PC-9 (cell line): ENCODE data around the gene CELSR3. TPM values are rescaled to one million over a fixed set of nuclear protein-coding genes. Genes with fewer than 3 reads are reported as not detected.

Experiments used
- BruUV-seq: library from RNA; stranded (reverse); fragments of 400-500 nt; replicated peaks from 2 replicates; lab custom pipeline; 2021; lab: Mats Ljungman, UMichigan
- CTCF ChIA-PET: fragments of 300-600 bp; sonication (Branson Sonifier 250); formaldehyde crosslinking; loops from one replicate; lab custom pipeline; 2022; ENCODE audit warnings: antibody characterized with exemption; lab: Charles Lee
- POLR2A ChIA-PET: fragments of 300-600 bp; sonication (Branson Sonifier 250); formaldehyde crosslinking; loops from one replicate; lab custom pipeline; 2022; ENCODE audit warnings: antibody characterized with exemption; ENCODE audit not compliant: unreplicated experiment; lab: Charles Lee
- DNase-seq, 2 experiments: peaks; one replicate each; pipeline versions ENCODE4 v3.0.0 to v3.0.0-alpha.2; 2015 to 2022; ENCODE audit warnings: mixed read lengths in 1 of 2
- H2AFZ ChIP-seq: fragments of 200-600 bp; sonication (generic); 2 replicates; pipeline ENCODE4 v1.8.1; 2017; ENCODE audit warnings: antibody characterized with exemption
- H3F3A ChIP-seq: fragments of 200-600 bp; sonication (generic); 2 replicates; pipeline ENCODE4 v1.8.1; 2017; ENCODE audit warnings: antibody characterized with exemption, mild to moderate bottlenecking, low read depth; ENCODE audit not compliant: insufficient read depth
- H3K27ac ChIP-seq: fragments of 200-600 bp; sonication (generic); 2 replicates; pipeline ENCODE4 v1.6.1; 2016; ENCODE audit warnings: mixed run types
- H3K27me3 ChIP-seq: fragments of 200-600 bp; sonication (generic); 2 replicates; pipeline ENCODE4 v1.6.1; 2016; ENCODE audit warnings: low read depth, mixed run types; ENCODE audit not compliant: insufficient read depth
- H3K36me3 ChIP-seq: fragments of 200-600 bp; sonication (generic); 2 replicates; pipeline ENCODE4 v1.6.1; 2016; ENCODE audit warnings: low read depth, mixed run types
- H3K4me1 ChIP-seq: fragments of 200-600 bp; sonication (generic); replicated peaks from 2 replicates; pipeline ENCODE4 v1.6.1; 2016; ENCODE audit warnings: mixed run types; ENCODE audit not compliant: insufficient read depth
- H3K4me2 ChIP-seq: fragments of 200-600 bp; sonication (generic); 2 replicates; pipeline ENCODE4 v1.6.1; 2017; ENCODE audit warnings: mixed run types
- H3K4me3 ChIP-seq: fragments of 200-600 bp; sonication (generic); 2 replicates; pipeline ENCODE4 v1.6.1; 2016; ENCODE audit warnings: mixed run types
- H3K79me2 ChIP-seq: fragments of 200-600 bp; sonication (generic); 2 replicates; pipeline ENCODE4 v1.6.1; 2017; ENCODE audit warnings: low read depth, mixed run types
- H3K9me2 ChIP-seq: fragments of 200-600 bp; sonication (generic); 2 replicates; pipeline ENCODE4 v1.8.1; 2017; ENCODE audit warnings: mild to moderate bottlenecking; ENCODE audit not compliant: insufficient read depth
- H3K9me3 ChIP-seq: fragments of 200-600 bp; sonication (generic); 2 replicates; pipeline ENCODE4 v1.8.1; 2016; ENCODE audit warnings: low read depth; ENCODE audit not compliant: insufficient read depth
- H4K20me1 ChIP-seq: fragments of 200-600 bp; sonication (generic); 2 replicates; pipeline ENCODE4 v1.8.1; 2017; ENCODE audit not compliant: insufficient read depth
- EZH2 ChIP-seq: fragments of 200-600 bp; sonication (generic); IDR thresholded peaks from 2 replicates; pipeline ENCODE4 v1.8.0; 2017; ENCODE audit warnings: antibody characterized with exemption, low read depth
- intact Hi-C: fragments of 100-400 bp; cut with micrococcal nuclease; formaldehyde crosslinking; loops from one replicate; pipeline ENCODE4 v1.10.0; 2022; ENCODE audit not compliant: unreplicated experiment
- total RNA-seq: library from RNA; stranded (reverse); gene quantifications from 2 replicates; pipeline ENCODE4 v1.2.3, GENCODE V29; 2021
- TF ChIP-seq, protein P1 (sequence below): fragments of 200-600 bp; sonication (generic); conservative IDR thresholded peaks from 2 replicates; pipeline ENCODE4 v1.6.1; 2017; ENCODE audit warnings: mixed run types, antibody characterized with exemption, mild to moderate bottlenecking, moderate library complexity

Gene CELSR3
- total RNA-seq, 1 experiment from 2014 or later: 9.9 TPM

DNA sequence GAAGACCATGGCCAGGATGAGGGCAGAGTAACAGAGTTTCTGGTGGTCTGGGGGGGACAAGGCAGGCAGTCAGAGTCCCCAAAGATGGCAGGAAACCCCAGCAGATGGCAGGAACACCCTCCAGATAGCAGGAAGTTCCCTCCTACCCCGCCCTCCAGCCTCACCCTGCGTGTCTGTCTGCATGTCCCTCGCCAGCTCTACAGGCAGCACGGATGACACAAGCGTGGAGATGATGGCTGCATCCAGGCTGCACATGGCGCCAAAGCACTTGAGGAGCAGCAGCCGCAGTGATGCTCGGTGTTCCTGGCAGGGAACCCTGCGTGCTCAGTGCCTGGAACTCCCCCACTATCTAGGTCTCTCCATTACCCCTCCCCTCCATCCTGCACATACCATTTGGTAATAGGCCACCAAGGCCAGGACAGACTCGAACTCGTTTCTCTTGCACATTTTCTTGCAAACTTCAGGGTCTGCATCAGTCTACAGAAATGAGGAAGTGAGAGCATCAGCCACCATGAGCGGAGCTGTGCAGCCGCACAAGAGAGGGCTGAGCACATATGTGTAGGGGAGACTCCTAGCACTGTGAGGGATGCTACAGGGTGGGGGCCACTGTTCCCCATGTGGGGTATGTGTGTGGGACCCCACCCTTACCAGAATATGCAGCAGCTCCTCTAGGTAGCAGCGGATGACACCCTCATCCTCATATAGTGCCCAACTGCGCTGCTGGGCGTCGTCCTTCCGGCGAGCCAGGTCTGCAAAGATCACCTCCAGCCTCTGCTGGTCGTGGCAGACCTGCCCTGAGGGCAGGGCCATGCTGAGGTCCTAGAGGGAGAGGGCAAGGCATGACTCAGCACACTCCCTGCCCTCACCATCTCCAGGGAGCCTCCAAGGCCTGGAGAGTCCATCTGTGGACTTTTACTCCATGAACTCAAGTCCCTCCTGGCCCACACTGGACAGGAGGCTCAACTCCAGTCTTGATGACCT is 17.0 kb upstream of the CELSR3 start:
- Histone ChIP-seq H3K9me3 (no peaks in the 10 kb centered on the region), H4K20me1 (no peaks in the 10 kb centered on the region; the same call in 1 of the 2 replicates), H3K36me3 (no peaks in the 10 kb centered on the region), H3K4me3 (no peak overlapping the region), H3K27me3 (no peaks in the 10 kb centered on the region), H3K27ac (no peak overlapping the region), H3K4me2 (no peak overlapping the region), H3K4me1 (peaks cover 15% of the 10 kb centered on the region), H3K79me2 (peaks cover 15% of the 10 kb centered on the region), H2AFZ (no peak overlapping the region), H3K9me2 (no peaks in the 10 kb centered on the region), H3F3A (no peaks in the 10 kb centered on the region)
- CTCF ChIA-PET: no interaction called here
- no TSS peak for BruUV-seq
- POLR2A ChIA-PET: no interaction called here
- no peak for TF ChIP-seq EZH2
- TF ChIP-seq, protein P1, sequence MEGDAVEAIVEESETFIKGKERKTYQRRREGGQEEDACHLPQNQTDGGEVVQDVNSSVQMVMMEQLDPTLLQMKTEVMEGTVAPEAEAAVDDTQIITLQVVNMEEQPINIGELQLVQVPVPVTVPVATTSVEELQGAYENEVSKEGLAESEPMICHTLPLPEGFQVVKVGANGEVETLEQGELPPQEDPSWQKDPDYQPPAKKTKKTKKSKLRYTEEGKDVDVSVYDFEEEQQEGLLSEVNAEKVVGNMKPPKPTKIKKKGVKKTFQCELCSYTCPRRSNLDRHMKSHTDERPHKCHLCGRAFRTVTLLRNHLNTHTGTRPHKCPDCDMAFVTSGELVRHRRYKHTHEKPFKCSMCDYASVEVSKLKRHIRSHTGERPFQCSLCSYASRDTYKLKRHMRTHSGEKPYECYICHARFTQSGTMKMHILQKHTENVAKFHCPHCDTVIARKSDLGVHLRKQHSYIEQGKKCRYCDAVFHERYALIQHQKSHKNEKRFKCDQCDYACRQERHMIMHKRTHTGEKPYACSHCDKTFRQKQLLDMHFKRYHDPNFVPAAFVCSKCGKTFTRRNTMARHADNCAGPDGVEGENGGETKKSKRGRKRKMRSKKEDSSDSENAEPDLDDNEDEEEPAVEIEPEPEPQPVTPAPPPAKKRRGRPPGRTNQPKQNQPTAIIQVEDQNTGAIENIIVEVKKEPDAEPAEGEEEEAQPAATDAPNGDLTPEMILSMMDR: no peak
- intact Hi-C loops: no loop called here
- DNase-seq: peak in 1 of 2 experiments; percentile 59

DNA sequence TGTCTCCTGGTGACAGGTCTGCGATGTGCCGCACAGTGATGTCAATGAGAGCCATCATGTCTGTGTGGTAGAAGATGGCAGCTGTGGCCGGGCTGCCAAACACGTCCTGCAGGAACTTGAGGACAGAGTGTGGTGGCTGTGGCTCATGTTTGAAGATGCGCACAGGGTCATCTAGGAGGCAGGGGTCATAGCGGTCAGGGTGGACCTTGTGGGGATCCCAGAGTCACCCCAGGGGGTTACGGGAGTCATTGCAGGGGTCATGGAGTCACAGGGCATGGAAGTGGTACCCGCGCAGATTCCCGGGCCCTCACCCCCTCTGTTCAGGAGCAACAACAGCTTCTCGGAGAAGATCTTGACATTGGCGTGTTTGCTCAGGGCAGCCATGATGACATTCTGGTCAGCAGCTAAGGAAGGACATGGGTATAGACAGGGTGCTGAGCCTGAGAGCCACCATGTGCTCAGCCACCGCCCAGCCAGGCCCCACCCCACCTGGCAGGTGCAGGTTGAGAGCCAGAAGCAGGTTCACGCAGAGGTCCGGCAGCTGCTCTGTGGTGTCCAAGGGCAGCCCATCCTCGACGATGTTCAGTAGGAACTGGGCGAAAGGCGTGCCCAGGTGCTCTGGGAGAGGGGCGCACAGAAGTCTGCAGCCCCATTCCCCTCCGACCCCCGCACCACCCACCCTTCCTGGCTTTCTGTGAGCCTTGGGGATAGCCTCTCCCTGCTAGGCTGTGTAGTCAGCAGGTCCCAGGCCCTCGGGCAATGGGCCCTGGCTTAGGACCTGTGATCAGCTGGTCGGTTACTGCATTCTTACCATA is 16.1 kb upstream of the CELSR3 start:
- no peaks in the 10 kb centered on the region for H3K9me3 ChIP-seq
- H3K4me1 ChIP-seq: peaks cover 8% of the 10 kb centered on the region
- no peak overlapping the region for H3K4me3 ChIP-seq
- intact Hi-C loops: no loop called here
- no peak overlapping the region for H3K27ac ChIP-seq
- ChIA-PET CTCF (no interaction called here), POLR2A (no interaction called here)
- BruUV-seq: no TSS peak
- H3K36me3 ChIP-seq: no peaks in the 10 kb centered on the region
- no peaks in the 10 kb centered on the region for H3K9me2 ChIP-seq
- no peaks in the 10 kb centered on the region for H3K27me3 ChIP-seq
- H4K20me1 ChIP-seq: no peaks in the 10 kb centered on the region
- peaks cover 8% of the 10 kb centered on the region; the same call in 1 of the 2 replicates for H3K79me2 ChIP-seq
- H2AFZ ChIP-seq: no peak overlapping the region
- no peaks in the 10 kb centered on the region for H3F3A ChIP-seq
- no peak for DNase-seq
- no peak overlapping the region for H3K4me2 ChIP-seq
- TF ChIP-seq, protein P1: no peak
- TF ChIP-seq EZH2: no peak

DNA sequence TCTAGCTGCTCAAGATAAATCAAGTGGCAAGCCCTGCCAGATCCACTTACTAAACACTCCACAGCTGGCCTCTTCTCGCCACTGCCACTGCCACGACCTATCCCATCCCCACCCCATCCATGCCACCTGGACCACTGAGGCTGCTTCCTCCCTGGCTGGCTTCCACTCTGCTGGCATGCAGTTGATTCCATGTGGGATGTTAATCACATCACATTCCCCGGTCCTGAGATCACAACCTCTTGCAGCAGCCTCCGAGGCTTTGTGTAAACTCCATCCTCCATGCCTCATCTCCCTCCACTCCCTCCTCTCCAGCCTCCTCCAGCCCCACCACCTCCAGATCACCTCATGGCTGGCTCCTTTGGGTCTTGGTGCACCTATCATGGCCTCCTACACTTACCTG is 15.4 kb upstream of the CELSR3 start:
- POLR2A ChIA-PET: no interaction called here
- intact Hi-C loops: no loop called here
- CTCF ChIA-PET: no interaction called here

More for the DNA sequence above, 15.4 kb upstream of the CELSR3 start:
- H3K4me1 ChIP-seq: peaks cover 8% of the 10 kb centered on the region; the same call in 1 of the 2 replicates
- no peaks in the 10 kb centered on the region for H4K20me1 ChIP-seq
- H3F3A ChIP-seq: no peaks in the 10 kb centered on the region
- no peaks in the 10 kb centered on the region for H3K27me3 ChIP-seq
- no peak overlapping the region for H2AFZ ChIP-seq
- no peaks in the 10 kb centered on the region for H3K36me3 ChIP-seq
- no peak overlapping the region for H3K4me3 ChIP-seq
- H3K9me3 ChIP-seq: no peaks in the 10 kb centered on the region
- no peak overlapping the region for H3K4me2 ChIP-seq
- H3K9me2 ChIP-seq: no peaks in the 10 kb centered on the region
- 0 out of 2 replicates have a peak, but pooled peaks cover 2% of the 10 kb centered on the region for H3K79me2 ChIP-seq
- no peak overlapping the region for H3K27ac ChIP-seq
- TF ChIP-seq, protein P1: no peak
- DNase-seq: no peak
- no TSS peak for BruUV-seq
